GM12872 (cell line): ENCODE measurements around the gene ABCA7.

Source experiments
- TF ChIP-seq, protein P1 (sequence below): IDR thresholded peaks from 3 replicates; pipeline ENCODE4 v1.5.1; 2011; ENCODE audit warnings: low read depth, mild to moderate bottlenecking, low read length, moderate library complexity; ENCODE audit not compliant: insufficient read depth

The ABCA7 gene

DNA sequence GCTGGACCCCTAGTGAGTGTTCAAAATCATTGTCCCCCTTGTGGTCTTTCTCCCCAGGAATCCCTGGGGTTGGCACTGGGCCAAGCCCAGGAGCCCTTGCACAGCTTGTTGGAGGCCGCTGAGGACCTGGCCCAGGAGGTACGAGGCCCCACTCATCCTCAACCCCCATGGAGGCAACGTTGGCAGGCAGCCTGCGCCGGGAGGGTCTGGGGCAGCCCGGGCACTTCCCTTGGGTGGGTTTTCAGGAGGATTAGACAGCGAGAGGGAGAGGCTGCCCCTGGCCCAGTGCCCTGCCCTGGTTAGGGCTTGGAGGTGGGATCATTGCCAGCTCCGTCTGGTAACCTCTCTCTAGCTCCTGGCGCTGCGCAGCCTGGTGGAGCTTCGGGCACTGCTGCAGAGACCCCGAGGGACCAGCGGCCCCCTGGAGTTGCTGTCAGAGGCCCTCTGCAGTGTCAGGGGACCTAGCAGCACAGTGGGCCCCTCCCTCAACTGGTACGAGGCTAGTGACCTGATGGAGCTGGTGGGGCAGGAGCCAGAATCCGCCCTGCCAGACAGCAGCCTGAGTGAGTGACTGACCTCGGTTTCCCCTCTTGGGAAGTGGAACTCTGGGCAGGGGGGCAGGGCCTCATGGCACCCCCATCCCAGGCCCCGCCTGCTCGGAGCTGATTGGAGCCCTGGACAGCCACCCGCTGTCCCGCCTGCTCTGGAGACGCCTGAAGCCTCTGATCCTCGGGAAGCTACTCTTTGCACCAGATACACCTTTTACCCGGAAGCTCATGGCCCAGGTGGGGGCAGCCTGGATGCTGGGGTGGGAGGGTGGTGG is 3.0 kb downstream of the ABCA7 start:
- TF ChIP-seq, protein P1, sequence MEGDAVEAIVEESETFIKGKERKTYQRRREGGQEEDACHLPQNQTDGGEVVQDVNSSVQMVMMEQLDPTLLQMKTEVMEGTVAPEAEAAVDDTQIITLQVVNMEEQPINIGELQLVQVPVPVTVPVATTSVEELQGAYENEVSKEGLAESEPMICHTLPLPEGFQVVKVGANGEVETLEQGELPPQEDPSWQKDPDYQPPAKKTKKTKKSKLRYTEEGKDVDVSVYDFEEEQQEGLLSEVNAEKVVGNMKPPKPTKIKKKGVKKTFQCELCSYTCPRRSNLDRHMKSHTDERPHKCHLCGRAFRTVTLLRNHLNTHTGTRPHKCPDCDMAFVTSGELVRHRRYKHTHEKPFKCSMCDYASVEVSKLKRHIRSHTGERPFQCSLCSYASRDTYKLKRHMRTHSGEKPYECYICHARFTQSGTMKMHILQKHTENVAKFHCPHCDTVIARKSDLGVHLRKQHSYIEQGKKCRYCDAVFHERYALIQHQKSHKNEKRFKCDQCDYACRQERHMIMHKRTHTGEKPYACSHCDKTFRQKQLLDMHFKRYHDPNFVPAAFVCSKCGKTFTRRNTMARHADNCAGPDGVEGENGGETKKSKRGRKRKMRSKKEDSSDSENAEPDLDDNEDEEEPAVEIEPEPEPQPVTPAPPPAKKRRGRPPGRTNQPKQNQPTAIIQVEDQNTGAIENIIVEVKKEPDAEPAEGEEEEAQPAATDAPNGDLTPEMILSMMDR = no peak

DNA sequence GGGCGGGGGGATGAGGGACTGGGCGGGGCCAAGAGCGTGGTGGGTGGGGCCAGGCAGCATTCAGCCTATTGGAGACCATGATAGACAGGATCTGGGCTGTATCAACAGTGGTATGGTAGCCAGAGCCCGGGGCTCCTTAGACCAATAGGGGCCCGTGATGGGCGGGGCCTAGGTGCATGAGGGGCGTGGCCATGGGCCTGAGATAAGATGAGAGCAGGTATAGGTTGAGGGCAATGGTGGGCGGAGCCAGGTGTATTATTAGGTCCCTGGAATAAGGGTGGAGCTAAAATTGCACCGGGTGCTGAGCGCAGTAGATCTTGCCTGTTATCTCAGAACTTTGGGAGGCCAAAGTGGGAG is 5.3 kb downstream of the ABCA7 start:
- TF ChIP-seq, protein P1 = no peak

DNA sequence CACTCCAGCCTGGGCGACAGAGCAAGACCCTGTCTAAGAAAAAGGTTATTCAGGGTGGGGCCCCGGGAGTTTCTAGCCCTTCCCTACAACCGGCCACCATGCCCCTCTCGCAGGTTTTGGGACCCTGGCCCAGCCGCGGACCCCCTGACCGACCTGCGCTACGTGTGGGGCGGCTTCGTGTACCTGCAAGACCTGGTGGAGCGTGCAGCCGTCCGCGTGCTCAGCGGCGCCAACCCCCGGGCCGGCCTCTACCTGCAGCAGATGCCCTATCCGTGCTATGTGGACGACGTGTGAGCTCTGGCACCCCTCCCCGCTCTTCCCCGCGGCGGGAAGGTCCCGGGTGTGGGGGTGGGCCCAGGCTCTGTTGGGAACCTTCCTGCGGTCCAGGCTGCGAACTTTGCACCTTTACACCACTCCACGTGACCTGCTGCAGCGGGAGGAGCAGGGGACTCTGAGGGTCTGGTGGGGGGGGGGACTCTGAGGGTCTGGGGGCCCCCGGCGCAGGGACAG is 6.3 kb downstream of the ABCA7 start:
- TF ChIP-seq, protein P1 = no peak

DNA sequence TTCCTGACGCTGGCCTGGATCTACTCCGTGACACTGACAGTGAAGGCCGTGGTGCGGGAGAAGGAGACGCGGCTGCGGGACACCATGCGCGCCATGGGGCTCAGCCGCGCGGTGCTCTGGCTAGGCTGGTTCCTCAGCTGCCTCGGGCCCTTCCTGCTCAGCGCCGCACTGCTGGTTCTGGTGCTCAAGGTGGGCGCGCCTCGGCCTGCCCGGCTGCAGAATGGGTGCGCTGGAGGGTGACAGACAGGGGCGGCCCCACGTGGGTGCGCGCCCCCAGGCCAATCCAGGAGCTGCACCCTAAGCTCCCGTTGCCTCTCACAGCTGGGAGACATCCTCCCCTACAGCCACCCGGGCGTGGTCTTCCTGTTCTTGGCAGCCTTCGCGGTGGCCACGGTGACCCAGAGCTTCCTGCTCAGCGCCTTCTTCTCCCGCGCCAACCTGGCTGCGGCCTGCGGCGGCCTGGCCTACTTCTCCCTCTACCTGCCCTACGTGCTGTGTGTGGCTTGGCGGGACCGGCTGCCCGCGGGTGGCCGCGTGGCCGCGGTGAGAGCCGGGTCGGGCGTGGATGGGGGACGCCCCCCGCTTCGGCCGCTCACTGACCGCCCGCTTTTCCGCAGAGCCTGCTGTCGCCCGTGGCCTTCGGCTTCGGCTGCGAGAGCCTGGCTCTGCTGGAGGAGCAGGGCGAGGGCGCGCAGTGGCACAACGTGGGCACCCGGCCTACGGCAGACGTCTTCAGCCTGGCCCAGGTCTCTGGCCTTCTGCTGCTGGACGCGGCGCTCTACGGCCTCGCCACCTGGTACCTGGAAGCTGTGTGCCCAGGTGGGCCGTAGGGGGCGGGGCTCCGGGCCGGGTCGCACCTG is 7.2 kb downstream of the ABCA7 start:
- TF ChIP-seq, protein P1 = no peak

DNA sequence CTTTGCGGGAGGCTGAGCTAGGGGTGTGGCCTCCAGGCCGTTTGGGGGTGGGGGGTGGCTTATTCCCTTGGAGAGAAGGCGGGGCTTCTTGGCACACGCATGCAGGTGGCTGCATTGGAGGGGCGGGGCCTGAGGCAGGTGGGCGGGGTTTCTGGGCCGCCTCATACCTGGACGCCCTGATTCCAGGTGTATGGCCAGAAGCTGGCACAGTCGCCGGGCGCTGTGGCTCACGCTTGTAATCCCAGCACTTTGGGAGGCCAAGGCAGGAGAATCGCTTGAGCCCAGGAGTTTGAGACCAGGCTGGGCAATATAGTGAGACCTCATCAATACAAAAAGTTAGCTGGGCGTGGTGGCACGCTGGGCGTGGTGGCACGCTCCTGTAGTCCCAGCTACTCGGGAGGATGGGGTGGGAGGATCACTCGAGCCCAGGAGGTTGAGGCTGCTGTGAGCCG is 7.8 kb downstream of the ABCA7 start:
- TF ChIP-seq, protein P1 = no peak

DNA sequence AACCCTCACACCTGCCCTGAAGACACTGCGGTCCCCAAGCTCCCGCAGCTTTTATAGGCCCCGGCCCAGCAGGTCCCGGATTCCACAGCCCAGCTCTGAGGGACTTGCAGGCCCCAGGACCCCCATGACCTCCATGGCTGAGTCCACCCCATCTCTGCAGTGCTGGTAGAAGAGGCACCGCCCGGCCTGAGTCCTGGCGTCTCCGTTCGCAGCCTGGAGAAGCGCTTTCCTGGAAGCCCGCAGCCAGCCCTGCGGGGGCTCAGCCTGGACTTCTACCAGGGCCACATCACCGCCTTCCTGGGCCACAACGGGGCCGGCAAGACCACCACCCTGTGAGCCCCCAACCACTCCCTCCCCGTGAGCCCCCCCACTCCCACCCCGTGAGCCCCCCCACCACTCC is 9.2 kb downstream of the ABCA7 start:
- TF ChIP-seq, protein P1 = no peak

DNA sequence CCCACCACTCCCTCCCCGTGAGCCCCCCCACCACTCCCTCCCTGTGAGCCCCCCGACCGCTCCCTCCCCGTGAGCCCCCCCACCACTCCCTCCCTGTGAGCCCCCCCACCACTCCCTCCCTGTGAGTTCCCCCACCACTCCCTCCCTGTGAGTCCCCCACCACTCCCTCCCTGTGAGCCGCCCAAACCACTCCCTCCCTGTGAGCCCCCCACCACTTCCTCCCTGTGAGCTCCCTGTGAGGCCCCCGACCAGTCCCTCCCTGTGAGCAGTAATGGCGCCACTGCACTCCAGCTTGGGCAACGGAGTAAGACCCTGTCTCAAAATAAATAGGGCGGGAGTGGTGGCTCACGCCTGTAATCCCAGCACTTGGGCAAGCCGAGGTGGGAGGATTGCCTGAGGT is 9.9 kb downstream of the ABCA7 start:
- TF ChIP-seq, protein P1 = no peak
